ENCODE measurements around the gene DLX1.

GRCh38 chr2:172119089-172119488 is 33.8 kb downstream of the DLX1 start:
- TF ChIP-seq EZH2phosphoT487 (IDR thresholded peaks at IDR 0.05; ENCODE audit: borderline replicate concordance, low read length) = no peak
- TF ChIP-seq, protein P1, sequence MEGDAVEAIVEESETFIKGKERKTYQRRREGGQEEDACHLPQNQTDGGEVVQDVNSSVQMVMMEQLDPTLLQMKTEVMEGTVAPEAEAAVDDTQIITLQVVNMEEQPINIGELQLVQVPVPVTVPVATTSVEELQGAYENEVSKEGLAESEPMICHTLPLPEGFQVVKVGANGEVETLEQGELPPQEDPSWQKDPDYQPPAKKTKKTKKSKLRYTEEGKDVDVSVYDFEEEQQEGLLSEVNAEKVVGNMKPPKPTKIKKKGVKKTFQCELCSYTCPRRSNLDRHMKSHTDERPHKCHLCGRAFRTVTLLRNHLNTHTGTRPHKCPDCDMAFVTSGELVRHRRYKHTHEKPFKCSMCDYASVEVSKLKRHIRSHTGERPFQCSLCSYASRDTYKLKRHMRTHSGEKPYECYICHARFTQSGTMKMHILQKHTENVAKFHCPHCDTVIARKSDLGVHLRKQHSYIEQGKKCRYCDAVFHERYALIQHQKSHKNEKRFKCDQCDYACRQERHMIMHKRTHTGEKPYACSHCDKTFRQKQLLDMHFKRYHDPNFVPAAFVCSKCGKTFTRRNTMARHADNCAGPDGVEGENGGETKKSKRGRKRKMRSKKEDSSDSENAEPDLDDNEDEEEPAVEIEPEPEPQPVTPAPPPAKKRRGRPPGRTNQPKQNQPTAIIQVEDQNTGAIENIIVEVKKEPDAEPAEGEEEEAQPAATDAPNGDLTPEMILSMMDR (IDR thresholded peaks at IDR 0.05; ENCODE audit: low read depth, low read length, poor library complexity, severe bottlenecking) = no peak

Measured in DOHH2 (cell line).